A549 (cell line): ENCODE measurements around the gene ALG12.

Experiments used
- EHMT2 ChIP-seq: fragments of 200-600 bp; sonication (generic); IDR thresholded peaks from 2 replicates; pipeline ENCODE4 v1.6.1; 2016; ENCODE audit warnings: antibody characterized with exemption, low read depth, mild to moderate bottlenecking, moderate library complexity
- ESRRA ChIP-seq: fragments of 150-350 bp; IDR thresholded peaks from 2 replicates; pipeline ENCODE4 v1.6.1; 2014; ENCODE audit warnings: mild to moderate bottlenecking, low read length, borderline replicate concordance
- HOXA7 ChIP-seq: fragments of 250-450 bp; sonication (Bioruptor Pico); IDR thresholded peaks from 2 replicates; pipeline ENCODE4 v1.5.0; 2020; ENCODE audit warnings: mild to moderate bottlenecking, moderate library complexity
- KDM1A ChIP-seq: fragments of 200-600 bp; sonication (generic); IDR thresholded peaks from 2 replicates; pipeline ENCODE4 v1.6.1; 2016; ENCODE audit warnings: low read depth, mild to moderate bottlenecking
- PHF8 ChIP-seq: fragments of 200-600 bp; sonication (generic); IDR thresholded peaks from 2 replicates; pipeline ENCODE4 v1.6.1; 2016; ENCODE audit warnings: low read depth, mild to moderate bottlenecking, antibody characterized with exemption, moderate library complexity, borderline replicate concordance
- RNF2 ChIP-seq: fragments of 200-600 bp; sonication (generic); IDR thresholded peaks from 2 replicates; pipeline ENCODE4 v1.6.1; 2016; ENCODE audit warnings: low read depth, mild to moderate bottlenecking, antibody characterized with exemption, moderate library complexity, borderline replicate concordance
- ZC3H11A ChIP-seq: fragments of 450-650 bp; IDR thresholded peaks from 2 replicates; pipeline ENCODE4 v1.6.1; 2014; ENCODE audit warnings: antibody characterized with exemption, mild to moderate bottlenecking
- ZSCAN20 ChIP-seq: fragments of 250-450 bp; sonication (Bioruptor Pico); IDR thresholded peaks from 2 replicates; pipeline ENCODE4 v1.8.0; 2022; ENCODE audit warnings: mild to moderate bottlenecking, moderate library complexity
- TF ChIP-seq, protein P1 (sequence below): fragments of >200 bp; sonication (Bioruptor Twin); formaldehyde crosslinking; IDR thresholded peaks from 3 replicates; pipeline ENCODE4 v1.5.1; 2016
- TF ChIP-seq, protein P2 (sequence below): fragments of 200-600 bp; sonication (generic); IDR thresholded peaks from 2 replicates; pipeline ENCODE4 v1.6.1; 2016; ENCODE audit warnings: antibody characterized with exemption, mild to moderate bottlenecking, moderate library complexity
- TF ChIP-seq, protein P3 (sequence below): IDR thresholded peaks from 2 replicates; pipeline ENCODE4 v1.6.1; 2012

DNA sequence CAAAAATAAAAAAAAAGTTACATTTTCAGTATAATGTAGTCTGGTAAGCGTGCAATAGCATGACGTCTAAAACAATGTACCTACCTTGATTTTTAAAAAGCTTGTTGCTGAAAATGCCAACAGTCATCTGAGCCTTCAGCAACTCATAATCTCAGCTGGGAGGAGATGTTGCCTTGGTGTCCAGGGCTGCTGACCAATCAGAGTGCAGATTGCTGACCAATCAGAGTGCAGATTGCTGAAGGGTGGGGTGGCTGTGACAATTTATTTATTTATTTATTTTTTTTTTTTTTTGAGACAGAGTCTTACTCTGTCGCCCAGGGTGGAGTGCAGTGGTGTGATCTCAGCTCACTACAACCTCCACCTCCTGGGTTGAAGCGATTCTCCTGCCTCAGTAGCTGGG lies 46.8 kb downstream of the ALG12 start:
- TF ChIP-seq EHMT2 (no peak), ZC3H11A (no peak), RNF2 (no peak), HOXA7 (CRISPR knock-in tag) (no peak), KDM1A (no peak), PHF8 (no peak), ESRRA (no peak), ZSCAN20 (CRISPR knock-in tag) (no peak)
- TF ChIP-seq, protein P1, sequence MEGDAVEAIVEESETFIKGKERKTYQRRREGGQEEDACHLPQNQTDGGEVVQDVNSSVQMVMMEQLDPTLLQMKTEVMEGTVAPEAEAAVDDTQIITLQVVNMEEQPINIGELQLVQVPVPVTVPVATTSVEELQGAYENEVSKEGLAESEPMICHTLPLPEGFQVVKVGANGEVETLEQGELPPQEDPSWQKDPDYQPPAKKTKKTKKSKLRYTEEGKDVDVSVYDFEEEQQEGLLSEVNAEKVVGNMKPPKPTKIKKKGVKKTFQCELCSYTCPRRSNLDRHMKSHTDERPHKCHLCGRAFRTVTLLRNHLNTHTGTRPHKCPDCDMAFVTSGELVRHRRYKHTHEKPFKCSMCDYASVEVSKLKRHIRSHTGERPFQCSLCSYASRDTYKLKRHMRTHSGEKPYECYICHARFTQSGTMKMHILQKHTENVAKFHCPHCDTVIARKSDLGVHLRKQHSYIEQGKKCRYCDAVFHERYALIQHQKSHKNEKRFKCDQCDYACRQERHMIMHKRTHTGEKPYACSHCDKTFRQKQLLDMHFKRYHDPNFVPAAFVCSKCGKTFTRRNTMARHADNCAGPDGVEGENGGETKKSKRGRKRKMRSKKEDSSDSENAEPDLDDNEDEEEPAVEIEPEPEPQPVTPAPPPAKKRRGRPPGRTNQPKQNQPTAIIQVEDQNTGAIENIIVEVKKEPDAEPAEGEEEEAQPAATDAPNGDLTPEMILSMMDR, result no peak
- TF ChIP-seq, protein P2, sequence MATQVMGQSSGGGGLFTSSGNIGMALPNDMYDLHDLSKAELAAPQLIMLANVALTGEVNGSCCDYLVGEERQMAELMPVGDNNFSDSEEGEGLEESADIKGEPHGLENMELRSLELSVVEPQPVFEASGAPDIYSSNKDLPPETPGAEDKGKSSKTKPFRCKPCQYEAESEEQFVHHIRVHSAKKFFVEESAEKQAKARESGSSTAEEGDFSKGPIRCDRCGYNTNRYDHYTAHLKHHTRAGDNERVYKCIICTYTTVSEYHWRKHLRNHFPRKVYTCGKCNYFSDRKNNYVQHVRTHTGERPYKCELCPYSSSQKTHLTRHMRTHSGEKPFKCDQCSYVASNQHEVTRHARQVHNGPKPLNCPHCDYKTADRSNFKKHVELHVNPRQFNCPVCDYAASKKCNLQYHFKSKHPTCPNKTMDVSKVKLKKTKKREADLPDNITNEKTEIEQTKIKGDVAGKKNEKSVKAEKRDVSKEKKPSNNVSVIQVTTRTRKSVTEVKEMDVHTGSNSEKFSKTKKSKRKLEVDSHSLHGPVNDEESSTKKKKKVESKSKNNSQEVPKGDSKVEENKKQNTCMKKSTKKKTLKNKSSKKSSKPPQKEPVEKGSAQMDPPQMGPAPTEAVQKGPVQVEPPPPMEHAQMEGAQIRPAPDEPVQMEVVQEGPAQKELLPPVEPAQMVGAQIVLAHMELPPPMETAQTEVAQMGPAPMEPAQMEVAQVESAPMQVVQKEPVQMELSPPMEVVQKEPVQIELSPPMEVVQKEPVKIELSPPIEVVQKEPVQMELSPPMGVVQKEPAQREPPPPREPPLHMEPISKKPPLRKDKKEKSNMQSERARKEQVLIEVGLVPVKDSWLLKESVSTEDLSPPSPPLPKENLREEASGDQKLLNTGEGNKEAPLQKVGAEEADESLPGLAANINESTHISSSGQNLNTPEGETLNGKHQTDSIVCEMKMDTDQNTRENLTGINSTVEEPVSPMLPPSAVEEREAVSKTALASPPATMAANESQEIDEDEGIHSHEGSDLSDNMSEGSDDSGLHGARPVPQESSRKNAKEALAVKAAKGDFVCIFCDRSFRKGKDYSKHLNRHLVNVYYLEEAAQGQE, result no peak
- TF ChIP-seq, protein P3, sequence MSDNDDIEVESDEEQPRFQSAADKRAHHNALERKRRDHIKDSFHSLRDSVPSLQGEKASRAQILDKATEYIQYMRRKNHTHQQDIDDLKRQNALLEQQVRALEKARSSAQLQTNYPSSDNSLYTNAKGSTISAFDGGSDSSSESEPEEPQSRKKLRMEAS, result no peak
